ENCODE results near the gene NUDT3.

GRCh38 chr6:34438705-34439104 is 46.2 kb upstream of the NUDT3 start:
- TF ChIP-seq CTCF (conservative IDR thresholded peaks at IDR 0.05) (no peak), ZFX (IDR thresholded peaks at IDR 0.05) (no peak)
